SU-DHL-6 (cell line): Measurements from ENCODE around the gene DOK1.

Experiments used
- CTCF ChIP-seq: fragments of 200-600 bp; sonication (generic); IDR thresholded peaks from one replicate; pipeline ENCODE4 v1.5.1; 2017; ENCODE audit warnings: antibody characterized with exemption, mild to moderate bottlenecking, low read length, moderate library complexity; ENCODE audit not compliant: insufficient read depth, poor library complexity, severe bottlenecking
- EZH2phosphoT487 ChIP-seq: fragments of 200-600 bp; sonication (generic), shearing (Covaris generic); conservative IDR thresholded peaks from 2 replicates; pipeline ENCODE4 v1.6.1; 2018; ENCODE audit warnings: mild to moderate bottlenecking, antibody characterized with exemption, low read length, moderate library complexity, mixed read lengths

DNA sequence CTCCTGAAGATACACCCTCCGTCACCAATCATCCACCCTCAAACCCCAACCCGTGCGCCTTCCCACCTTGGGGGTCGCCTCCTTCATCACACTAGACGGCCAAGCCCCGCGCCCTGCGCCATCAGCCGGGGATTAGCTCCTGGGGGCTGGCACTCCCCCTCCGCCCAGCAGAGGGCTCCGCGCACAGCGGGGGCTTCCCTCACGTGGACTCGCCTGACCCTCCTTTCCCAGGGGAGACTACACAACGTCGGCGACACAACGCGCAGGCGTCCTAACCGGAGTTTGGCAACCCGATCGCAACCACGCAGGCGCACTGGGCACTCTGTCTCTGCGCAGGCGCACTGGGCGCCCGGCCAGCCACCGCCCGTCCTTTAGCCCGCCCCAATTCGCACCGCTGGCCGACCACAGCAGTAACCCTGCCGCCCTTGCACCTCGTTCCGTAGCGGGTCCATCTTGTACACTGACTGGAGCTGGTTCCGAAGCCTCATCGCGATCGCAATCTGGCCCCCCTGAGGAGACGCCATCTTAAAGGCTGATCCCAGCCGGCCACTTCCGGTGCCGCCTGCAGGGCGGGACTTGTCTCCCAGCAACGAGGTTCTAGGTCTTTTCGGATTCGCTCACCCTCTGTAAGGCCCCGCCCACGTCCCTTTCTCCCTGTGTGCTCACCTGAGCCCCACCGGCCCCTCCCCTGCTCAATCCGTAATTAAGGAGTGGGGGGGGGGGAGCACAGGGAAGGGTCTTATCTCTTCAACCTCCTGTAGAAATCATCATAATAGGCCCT, 47.2 kb upstream of the DOK1 start, which contains the start of gene PCGF1:
- TF ChIP-seq EZH2phosphoT487 (no peak), CTCF (peak; percentile 68)
